ENCODE measurements around the gene GPC6.
A peak's percentile ranks its signal among the peaks of the same experiment; 100 is the strongest.

The GPC6 gene

DNA sequence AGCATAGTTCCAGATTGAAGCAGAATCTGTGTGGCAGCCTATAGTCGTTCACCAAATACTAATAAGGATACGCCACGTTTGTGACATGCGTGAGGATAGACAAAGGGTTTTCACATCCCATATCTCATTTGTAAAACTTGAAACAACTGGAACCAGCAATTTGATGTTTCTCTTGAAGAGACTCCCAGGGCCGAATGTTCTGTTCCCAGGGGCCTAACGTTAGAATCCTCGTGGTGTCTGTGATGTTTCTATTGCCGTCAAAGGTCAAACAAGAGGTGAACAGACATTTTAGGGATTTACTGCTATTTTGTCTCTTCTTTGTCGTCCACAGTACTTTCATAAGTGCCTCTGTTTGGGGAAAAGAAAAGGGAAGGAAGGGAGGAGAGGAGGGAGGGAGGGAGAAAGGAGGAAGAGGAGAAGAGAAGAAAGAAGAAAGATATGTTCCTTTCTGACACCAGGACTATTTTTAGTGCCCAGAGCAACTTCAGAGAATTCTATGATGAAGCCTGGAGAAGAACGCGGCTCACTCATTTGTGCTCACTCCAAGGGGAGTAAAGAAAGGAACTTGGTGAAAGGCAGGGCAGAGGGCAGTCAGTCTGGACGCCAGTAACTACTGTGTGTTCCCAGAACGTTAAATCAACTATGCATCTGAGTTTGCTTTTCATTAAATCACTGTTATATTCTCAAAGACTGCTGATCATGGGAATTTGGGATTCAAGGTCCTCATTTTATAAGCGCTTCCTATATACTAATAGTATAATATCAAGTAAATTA is 1098.3 kb downstream of the GPC6 start:
- Histone ChIP-seq H3K9ac (ENCODE audit: low read depth in 1 of 2, low read length in 2 of 2) (no peak overlapping the region), H3K36me3 (ENCODE audit: control insufficient read depth in 2 of 2, insufficient read depth in 2 of 2, low read length in 2 of 2) (no peaks in the 10 kb centered on the region), H3K27ac (ENCODE audit: low read depth in 2 of 2, low read length in 2 of 2) (no peak overlapping the region), H3K4me1 (ENCODE audit: control insufficient read depth in 2 of 2, insufficient read depth in 2 of 2, low read length in 2 of 2) (peaks cover 5 to 6% of the 10 kb centered on the region in 2 donors), H3K4me3 (ENCODE audit: low read length in 2 of 2) (no peak overlapping the region), H3K9me3 (ENCODE audit: control insufficient read depth in 2 of 2, low read length in 2 of 2) (no peaks in the 10 kb centered on the region), H3K27me3 (ENCODE audit: control insufficient read depth in 2 of 2, insufficient read depth in 2 of 2, low read length in 2 of 2) (no peaks in the 10 kb centered on the region)

DNA sequence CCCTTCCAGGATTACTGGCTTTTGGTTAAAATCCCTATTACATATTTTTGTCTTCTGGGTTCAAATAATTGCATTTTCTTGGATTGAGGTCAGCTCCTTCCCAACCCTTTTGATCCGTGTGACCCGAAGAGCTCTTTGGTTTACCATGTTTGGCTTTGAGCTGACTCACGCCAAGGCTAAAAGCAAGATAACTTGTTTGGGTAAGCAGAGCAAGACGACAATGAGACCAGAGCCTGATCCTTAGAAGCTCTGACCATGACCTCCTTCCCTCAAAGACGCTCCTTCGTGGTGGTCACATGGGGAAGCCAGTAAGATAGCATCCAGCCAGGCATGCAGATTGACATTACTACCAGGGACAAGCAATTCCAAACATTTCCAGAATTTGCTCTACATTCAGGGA is 1099.0 kb downstream of the GPC6 start:
- H3K27ac ChIP-seq (ENCODE audit: low read depth in 2 of 2, low read length in 2 of 2): no peak overlapping the region
- H3K9ac ChIP-seq (ENCODE audit: low read depth in 1 of 2, low read length in 2 of 2): no peak overlapping the region
- no peaks in the 10 kb centered on the region for H3K36me3 ChIP-seq (ENCODE audit: control insufficient read depth in 2 of 2, insufficient read depth in 2 of 2, low read length in 2 of 2)
- no peak overlapping the region for H3K4me3 ChIP-seq (ENCODE audit: low read length in 2 of 2)
- no peaks in the 10 kb centered on the region for H3K27me3 ChIP-seq (ENCODE audit: control insufficient read depth in 2 of 2, insufficient read depth in 2 of 2, low read length in 2 of 2)
- H3K9me3 ChIP-seq (ENCODE audit: control insufficient read depth in 2 of 2, low read length in 2 of 2): no peaks in the 10 kb centered on the region
- H3K4me1 ChIP-seq (ENCODE audit: control insufficient read depth in 2 of 2, insufficient read depth in 2 of 2, low read length in 2 of 2): peaks cover 5 to 6% of the 10 kb centered on the region in 2 donors

DNA sequence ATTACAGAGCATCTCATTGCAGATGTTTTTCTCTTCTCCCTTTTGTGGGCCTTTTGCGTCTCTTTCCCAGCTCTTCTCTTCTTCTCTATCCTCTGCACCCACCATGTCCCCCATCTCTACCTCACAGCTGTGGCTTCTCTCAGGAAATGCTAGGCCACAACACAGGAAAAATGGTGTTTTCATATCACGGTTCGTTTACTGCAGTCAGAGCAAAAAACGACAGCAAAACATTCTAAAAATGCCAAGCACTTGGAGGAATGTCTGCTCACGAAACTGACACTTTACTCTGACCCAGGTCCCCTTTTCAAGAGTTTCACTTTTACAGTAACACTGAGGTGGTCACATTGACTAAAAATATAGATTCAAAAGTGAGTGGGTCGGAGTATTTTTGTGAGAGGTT is 1100.7 kb downstream of the GPC6 start:
- H3K36me3 ChIP-seq (ENCODE audit: control insufficient read depth in 2 of 2, insufficient read depth in 2 of 2, low read length in 2 of 2): no peaks in the 10 kb centered on the region
- no peak overlapping the region for H3K27ac ChIP-seq (ENCODE audit: low read depth in 2 of 2, low read length in 2 of 2)
- no peak overlapping the region for H3K9ac ChIP-seq (ENCODE audit: low read depth in 1 of 2, low read length in 2 of 2)
- no peaks in the 10 kb centered on the region for H3K9me3 ChIP-seq (ENCODE audit: control insufficient read depth in 2 of 2, low read length in 2 of 2)
- H3K4me1 ChIP-seq (ENCODE audit: control insufficient read depth in 2 of 2, insufficient read depth in 2 of 2, low read length in 2 of 2): peaks cover 5 to 6% of the 10 kb centered on the region in 2 donors
- no peak overlapping the region for H3K4me3 ChIP-seq (ENCODE audit: low read length in 2 of 2)
- H3K27me3 ChIP-seq (ENCODE audit: control insufficient read depth in 2 of 2, insufficient read depth in 2 of 2, low read length in 2 of 2): no peaks in the 10 kb centered on the region

DNA sequence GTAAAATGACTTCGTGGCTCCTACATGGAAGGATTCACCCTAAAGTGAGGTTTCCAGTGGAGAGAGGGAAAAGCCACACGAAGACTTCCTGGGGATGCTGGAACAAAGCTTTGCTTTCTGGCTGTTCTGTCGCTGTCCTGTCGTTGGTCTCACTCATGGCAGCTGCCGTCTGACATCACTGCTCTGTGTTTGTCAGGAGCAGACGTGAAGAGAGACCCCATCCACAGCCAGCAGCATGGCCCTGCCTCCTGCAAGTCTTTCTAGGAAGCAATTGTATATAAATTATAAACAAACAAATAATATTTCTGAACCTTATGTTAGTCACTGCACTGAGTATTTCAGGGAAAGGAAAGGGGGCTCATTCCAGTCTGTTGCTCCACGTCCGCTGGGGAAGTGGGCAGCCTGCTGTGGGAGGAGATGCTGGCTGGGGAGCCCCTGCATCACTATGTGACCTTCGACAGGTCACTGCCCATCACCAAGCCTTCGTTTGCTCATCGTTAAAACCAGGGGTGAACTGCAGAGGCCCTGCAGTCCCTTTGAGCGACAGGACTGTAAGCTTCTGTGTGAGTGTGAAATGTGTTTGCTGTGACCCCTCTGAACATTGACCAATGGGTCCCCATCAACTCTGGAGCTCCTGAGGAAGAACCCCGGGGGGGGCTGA is 1101.9 kb downstream of the GPC6 start:
- no peak overlapping the region for H3K4me3 ChIP-seq (ENCODE audit: low read length in 2 of 2)
- H3K4me1 ChIP-seq (ENCODE audit: control insufficient read depth in 2 of 2, insufficient read depth in 2 of 2, low read length in 2 of 2): peaks cover 5 to 6% of the 10 kb centered on the region in 2 donors
- no peak overlapping the region for H3K9ac ChIP-seq (ENCODE audit: low read depth in 1 of 2, low read length in 2 of 2)
- H3K9me3 ChIP-seq (ENCODE audit: control insufficient read depth in 2 of 2, low read length in 2 of 2): no peaks in the 10 kb centered on the region
- H3K27me3 ChIP-seq (ENCODE audit: control insufficient read depth in 2 of 2, insufficient read depth in 2 of 2, low read length in 2 of 2): no peaks in the 10 kb centered on the region
- no peak overlapping the region for H3K27ac ChIP-seq (ENCODE audit: low read depth in 2 of 2, low read length in 2 of 2)
- H3K36me3 ChIP-seq (ENCODE audit: control insufficient read depth in 2 of 2, insufficient read depth in 2 of 2, low read length in 2 of 2): no peaks in the 10 kb centered on the region

DNA sequence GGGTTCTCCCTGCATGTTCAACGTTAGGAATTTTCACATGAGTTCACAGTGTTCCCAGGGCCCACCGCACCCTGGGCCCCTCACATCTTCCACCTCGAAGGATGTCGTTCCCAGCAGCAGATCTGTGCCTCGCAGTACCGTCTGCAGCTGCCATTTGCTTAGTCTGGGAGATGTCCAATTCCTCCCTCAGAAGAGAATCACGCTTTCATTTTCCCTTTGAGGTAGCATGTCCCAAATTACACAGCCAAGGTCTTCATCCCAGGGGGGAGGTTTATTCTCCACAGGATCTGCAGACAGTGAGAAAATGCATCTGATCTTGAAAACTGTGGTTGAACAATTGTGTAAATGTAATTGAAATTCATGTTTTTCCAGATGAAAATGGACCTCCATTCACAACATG is 1102.7 kb downstream of the GPC6 start:
- no peaks in the 10 kb centered on the region for H3K36me3 ChIP-seq (ENCODE audit: control insufficient read depth in 2 of 2, insufficient read depth in 2 of 2, low read length in 2 of 2)
- H3K9ac ChIP-seq (ENCODE audit: low read depth in 1 of 2, low read length in 2 of 2): no peak overlapping the region
- peaks cover 5 to 6% of the 10 kb centered on the region in 2 donors for H3K4me1 ChIP-seq (ENCODE audit: control insufficient read depth in 2 of 2, insufficient read depth in 2 of 2, low read length in 2 of 2)
- H3K4me3 ChIP-seq (ENCODE audit: low read length in 2 of 2): no peak overlapping the region
- no peaks in the 10 kb centered on the region for H3K9me3 ChIP-seq (ENCODE audit: control insufficient read depth in 2 of 2, low read length in 2 of 2)
- H3K27ac ChIP-seq (ENCODE audit: low read depth in 2 of 2, low read length in 2 of 2): peak overlapping the region; percentile 10 to 17
- no peaks in the 10 kb centered on the region for H3K27me3 ChIP-seq (ENCODE audit: control insufficient read depth in 2 of 2, insufficient read depth in 2 of 2, low read length in 2 of 2)

DNA sequence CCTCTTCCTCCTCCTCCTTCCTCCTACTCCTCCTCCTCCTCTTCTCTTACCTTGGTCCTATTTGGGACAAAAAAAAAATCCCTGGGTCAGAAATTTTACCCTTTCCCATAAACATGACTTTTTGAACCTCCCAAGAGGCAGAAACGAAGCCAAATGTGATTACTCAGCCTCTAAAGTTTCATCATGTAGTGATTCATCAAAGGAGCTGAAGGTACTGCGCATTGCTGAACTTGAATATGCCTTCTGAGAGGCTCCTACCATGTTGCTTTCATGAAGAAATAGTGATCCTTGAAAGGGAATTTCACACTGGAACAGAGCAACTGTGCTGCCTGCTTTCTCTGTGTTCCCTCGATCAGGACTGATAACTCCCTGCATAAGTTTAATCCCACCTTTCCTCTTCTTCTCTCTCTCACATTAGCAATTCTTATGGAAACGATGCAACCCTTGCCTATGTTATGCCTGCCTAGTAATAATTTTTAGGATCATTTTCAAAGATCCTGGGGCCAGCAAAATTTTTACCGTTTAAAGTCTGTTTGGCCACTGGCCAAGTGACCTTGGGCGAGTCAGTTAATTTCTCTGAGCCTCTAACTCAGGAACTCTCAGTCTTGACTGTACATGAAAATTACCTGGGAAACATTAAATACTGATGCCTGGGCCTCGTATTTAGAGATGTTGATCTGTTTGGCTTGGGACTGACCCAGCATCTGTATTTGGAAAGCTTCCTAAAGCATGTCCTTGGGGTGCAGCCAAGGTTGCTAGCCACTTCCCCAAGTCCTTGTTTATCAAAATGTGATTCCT is 1103.3 kb downstream of the GPC6 start:
- Histone ChIP-seq H3K27ac (ENCODE audit: low read depth in 2 of 2, low read length in 2 of 2) (peak overlapping the region; percentile 10 to 17), H3K27me3 (ENCODE audit: control insufficient read depth in 2 of 2, insufficient read depth in 2 of 2, low read length in 2 of 2) (no peaks in the 10 kb centered on the region), H3K4me1 (ENCODE audit: control insufficient read depth in 2 of 2, insufficient read depth in 2 of 2, low read length in 2 of 2) (peaks cover 5 to 6% of the 10 kb centered on the region in 2 donors), H3K9me3 (ENCODE audit: control insufficient read depth in 2 of 2, low read length in 2 of 2) (no peaks in the 10 kb centered on the region), H3K9ac (ENCODE audit: low read depth in 1 of 2, low read length in 2 of 2) (no peak overlapping the region), H3K36me3 (ENCODE audit: control insufficient read depth in 2 of 2, insufficient read depth in 2 of 2, low read length in 2 of 2) (no peaks in the 10 kb centered on the region), H3K4me3 (ENCODE audit: low read length in 2 of 2) (no peak overlapping the region)

DNA sequence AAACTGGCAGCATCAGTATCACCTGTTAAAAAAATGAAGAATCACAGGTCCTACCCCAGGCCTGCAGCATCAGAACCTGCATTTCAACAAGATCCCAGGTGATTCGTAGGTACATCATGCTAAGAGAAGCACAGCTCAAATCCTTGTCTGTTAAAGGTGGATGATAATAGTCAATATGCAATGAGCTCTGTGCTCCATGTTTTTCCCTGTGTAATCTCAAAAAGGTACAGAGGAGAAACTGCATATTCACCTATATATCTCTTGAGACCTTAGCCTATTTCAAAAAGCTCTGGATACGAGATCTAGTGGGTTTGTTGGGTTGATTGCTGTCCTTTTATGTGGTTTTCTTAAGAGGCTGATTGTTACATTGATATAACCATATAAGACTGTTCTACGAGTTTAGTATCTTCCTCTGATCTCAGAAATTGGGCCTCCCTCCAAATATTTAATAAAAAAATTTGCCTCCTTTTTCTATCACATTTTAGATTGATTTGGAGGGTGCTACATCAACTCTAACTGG is 1104.0 kb downstream of the GPC6 start:
- Histone ChIP-seq H3K27me3 (ENCODE audit: control insufficient read depth in 2 of 2, insufficient read depth in 2 of 2, low read length in 2 of 2) (no peaks in the 10 kb centered on the region), H3K4me1 (ENCODE audit: control insufficient read depth in 2 of 2, insufficient read depth in 2 of 2, low read length in 2 of 2) (peaks cover 5 to 6% of the 10 kb centered on the region in 2 donors), H3K4me3 (ENCODE audit: low read length in 2 of 2) (no peak overlapping the region), H3K9ac (ENCODE audit: low read depth in 1 of 2, low read length in 2 of 2) (no peak overlapping the region), H3K36me3 (ENCODE audit: control insufficient read depth in 2 of 2, insufficient read depth in 2 of 2, low read length in 2 of 2) (no peaks in the 10 kb centered on the region), H3K27ac (ENCODE audit: low read depth in 2 of 2, low read length in 2 of 2) (no peak overlapping the region), H3K9me3 (ENCODE audit: control insufficient read depth in 2 of 2, low read length in 2 of 2) (no peaks in the 10 kb centered on the region)

DNA sequence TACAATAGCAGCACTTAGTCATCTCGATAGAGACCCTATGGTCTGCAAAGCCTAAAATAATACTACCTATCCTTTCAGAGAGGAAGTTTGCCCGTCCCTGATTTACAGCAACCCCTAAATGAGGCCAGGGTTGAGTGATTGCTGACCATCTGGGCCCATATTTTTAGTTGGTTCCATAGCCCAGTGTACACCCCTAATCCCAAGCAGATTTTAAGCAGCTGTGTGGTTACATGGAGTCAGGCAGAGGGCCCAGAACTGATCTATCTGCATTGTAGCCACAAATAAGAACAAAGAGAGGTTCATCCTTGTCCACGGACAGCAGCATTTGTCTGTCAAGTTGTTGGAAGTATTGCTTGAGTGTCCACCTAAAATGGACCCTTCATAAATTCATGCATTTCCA is 1104.7 kb downstream of the GPC6 start:
- Histone ChIP-seq H3K27ac (ENCODE audit: low read depth in 2 of 2, low read length in 2 of 2) (no peak overlapping the region), H3K27me3 (ENCODE audit: control insufficient read depth in 2 of 2, insufficient read depth in 2 of 2, low read length in 2 of 2) (no peaks in the 10 kb centered on the region), H3K4me1 (ENCODE audit: control insufficient read depth in 2 of 2, insufficient read depth in 2 of 2, low read length in 2 of 2) (peaks cover 5 to 6% of the 10 kb centered on the region in 2 donors), H3K36me3 (ENCODE audit: control insufficient read depth in 2 of 2, insufficient read depth in 2 of 2, low read length in 2 of 2) (no peaks in the 10 kb centered on the region), H3K9me3 (ENCODE audit: control insufficient read depth in 2 of 2, low read length in 2 of 2) (no peaks in the 10 kb centered on the region), H3K9ac (ENCODE audit: low read depth in 1 of 2, low read length in 2 of 2) (no peak overlapping the region), H3K4me3 (ENCODE audit: low read length in 2 of 2) (no peak overlapping the region)

DNA sequence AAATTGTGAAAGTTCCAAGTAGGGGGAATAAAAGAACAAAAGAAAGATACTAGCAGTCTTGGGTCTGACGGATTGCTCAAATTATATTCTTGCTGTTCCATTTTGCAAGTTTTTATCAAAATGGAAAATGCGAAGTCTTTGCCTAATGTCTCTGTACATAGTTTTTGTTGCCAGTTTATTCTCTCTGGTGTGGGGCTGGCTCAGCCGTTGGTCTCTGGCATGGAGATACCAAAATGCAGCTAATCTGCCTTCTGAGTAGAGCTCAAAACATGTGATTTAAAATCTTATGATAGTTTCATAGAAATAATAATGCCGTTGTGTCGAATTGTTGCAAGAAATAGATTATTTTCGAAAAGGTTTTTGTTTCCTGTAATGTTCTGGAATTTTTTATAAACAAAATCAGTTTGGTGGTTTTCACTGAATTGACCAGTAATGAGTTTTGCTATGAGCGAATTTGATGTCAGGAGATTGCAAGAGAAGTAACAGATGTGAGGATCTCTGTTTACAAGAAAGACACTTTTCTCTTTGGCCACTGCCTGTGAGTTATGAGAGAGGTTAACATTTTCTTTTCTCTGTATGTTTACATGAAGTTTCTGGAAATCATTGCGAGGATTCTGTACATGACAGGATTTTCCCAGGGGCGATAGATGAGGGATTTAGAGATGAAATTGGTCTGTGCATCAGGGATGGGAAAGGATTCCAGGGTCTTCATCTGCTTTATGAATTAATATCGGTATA is 1105.9 kb downstream of the GPC6 start:
- Histone ChIP-seq H3K9ac (ENCODE audit: low read depth in 1 of 2, low read length in 2 of 2) (no peak overlapping the region), H3K4me1 (ENCODE audit: control insufficient read depth in 2 of 2, insufficient read depth in 2 of 2, low read length in 2 of 2) (peaks cover 5 to 6% of the 10 kb centered on the region in 2 donors), H3K36me3 (ENCODE audit: control insufficient read depth in 2 of 2, insufficient read depth in 2 of 2, low read length in 2 of 2) (no peaks in the 10 kb centered on the region), H3K27ac (ENCODE audit: low read depth in 2 of 2, low read length in 2 of 2) (peak overlapping the region in 1 of 2 donors; percentile 9), H3K4me3 (ENCODE audit: low read length in 2 of 2) (no peak overlapping the region), H3K9me3 (ENCODE audit: control insufficient read depth in 2 of 2, low read length in 2 of 2) (no peaks in the 10 kb centered on the region), H3K27me3 (ENCODE audit: control insufficient read depth in 2 of 2, insufficient read depth in 2 of 2, low read length in 2 of 2) (no peaks in the 10 kb centered on the region)
